Stimulated activated CD8-positive, alpha-beta memory T cell treated with anti-CD3 and anti-CD28 coated beads, Interleukin-7, amount 100 ng/mL, for 48 hours (primary cell): ENCODE results near the gene SLC11A2.
"Not testable (repeated sequence)": the region's sequence is repeated elsewhere in the genome, so short reads cannot be mapped to it uniquely, and the experiment has no call there.

Experiments
- DNase-seq, 2 donors: peaks; one replicate each; pipeline ENCODE4 v3.0.0-alpha.2; 2020; ENCODE audit warnings: low read depth in 1 of 2; ENCODE audit errors: extremely low read depth in 1 of 2

Gene SLC11A2

GRCh38 chr12:50951112-50951511 is 75.1 kb downstream of the SLC11A2 start:
- DNase-seq = no peak

GRCh38 chr12:50949801-50950302 is 76.3 kb downstream of the SLC11A2 start:
- DNase-seq = no peak

GRCh38 chr12:50948798-50949197 is 77.4 kb downstream of the SLC11A2 start:
- DNase-seq = no peak

GRCh38 chr12:50947933-50948626 is 78.1 kb downstream of the SLC11A2 start:
- no peak for DNase-seq

GRCh38 chr12:50937653-50938052 is 88.5 kb downstream of the SLC11A2 start:
- no peak for DNase-seq

GRCh38 chr12:50936821-50937530 is 89.2 kb downstream of the SLC11A2 start:
- DNase-seq = no peak

- DNase-seq = no peak
Observed at GRCh38 chr12:50934981-50935807, 91.0 kb downstream of the SLC11A2 start.

- DNase-seq = no peak
Observed at GRCh38 chr12:50934371-50934851, 91.8 kb downstream of the SLC11A2 start.

- DNase-seq = no peak
Observed at GRCh38 chr12:50933459-50934124, 92.6 kb downstream of the SLC11A2 start.

GRCh38 chr12:50932787-50933280 is 93.3 kb downstream of the SLC11A2 start:
- DNase-seq = no peak

- not testable (repeated sequence) for DNase-seq
Observed at GRCh38 chr12:50930477-50930876, 95.7 kb downstream of the SLC11A2 start.

- DNase-seq = no peak
Observed at GRCh38 chr12:50929831-50930230, 96.4 kb downstream of the SLC11A2 start.
